SH-SY5Y (cell line): ENCODE measurements around the gene LRCOL1.

ENCODE experiments used
- GATA2 ChIP-seq: IDR thresholded peaks from 2 replicates; pipeline ENCODE4 v1.6.1; 2011; ENCODE audit warnings: mild to moderate bottlenecking, low read depth, low read length
- GATA3 ChIP-seq: IDR thresholded peaks from 2 replicates; pipeline ENCODE4 v1.6.1; 2011; ENCODE audit warnings: low read depth, mild to moderate bottlenecking, low read length, moderate library complexity

GRCh38 chr12:132633398-132633797 is 23.0 kb upstream of the LRCOL1 start:
- no peak for TF ChIP-seq GATA2
- TF ChIP-seq GATA3 = no peak
